Measurements from ENCODE around the gene SRRM1. TPM values are rescaled to one million over a fixed set of nuclear protein-coding genes. Genes with fewer than 3 reads are reported as not detected.

The SRRM1 gene, protein sequence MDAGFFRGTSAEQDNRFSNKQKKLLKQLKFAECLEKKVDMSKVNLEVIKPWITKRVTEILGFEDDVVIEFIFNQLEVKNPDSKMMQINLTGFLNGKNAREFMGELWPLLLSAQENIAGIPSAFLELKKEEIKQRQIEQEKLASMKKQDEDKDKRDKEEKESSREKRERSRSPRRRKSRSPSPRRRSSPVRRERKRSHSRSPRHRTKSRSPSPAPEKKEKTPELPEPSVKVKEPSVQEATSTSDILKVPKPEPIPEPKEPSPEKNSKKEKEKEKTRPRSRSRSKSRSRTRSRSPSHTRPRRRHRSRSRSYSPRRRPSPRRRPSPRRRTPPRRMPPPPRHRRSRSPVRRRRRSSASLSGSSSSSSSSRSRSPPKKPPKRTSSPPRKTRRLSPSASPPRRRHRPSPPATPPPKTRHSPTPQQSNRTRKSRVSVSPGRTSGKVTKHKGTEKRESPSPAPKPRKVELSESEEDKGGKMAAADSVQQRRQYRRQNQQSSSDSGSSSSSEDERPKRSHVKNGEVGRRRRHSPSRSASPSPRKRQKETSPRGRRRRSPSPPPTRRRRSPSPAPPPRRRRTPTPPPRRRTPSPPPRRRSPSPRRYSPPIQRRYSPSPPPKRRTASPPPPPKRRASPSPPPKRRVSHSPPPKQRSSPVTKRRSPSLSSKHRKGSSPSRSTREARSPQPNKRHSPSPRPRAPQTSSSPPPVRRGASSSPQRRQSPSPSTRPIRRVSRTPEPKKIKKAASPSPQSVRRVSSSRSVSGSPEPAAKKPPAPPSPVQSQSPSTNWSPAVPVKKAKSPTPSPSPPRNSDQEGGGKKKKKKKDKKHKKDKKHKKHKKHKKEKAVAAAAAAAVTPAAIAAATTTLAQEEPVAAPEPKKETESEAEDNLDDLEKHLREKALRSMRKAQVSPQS
- polyA plus RNA-seq (2012; ENCODE audit: insufficient read depth, insufficient read length) = 75.6 TPM

DNA sequence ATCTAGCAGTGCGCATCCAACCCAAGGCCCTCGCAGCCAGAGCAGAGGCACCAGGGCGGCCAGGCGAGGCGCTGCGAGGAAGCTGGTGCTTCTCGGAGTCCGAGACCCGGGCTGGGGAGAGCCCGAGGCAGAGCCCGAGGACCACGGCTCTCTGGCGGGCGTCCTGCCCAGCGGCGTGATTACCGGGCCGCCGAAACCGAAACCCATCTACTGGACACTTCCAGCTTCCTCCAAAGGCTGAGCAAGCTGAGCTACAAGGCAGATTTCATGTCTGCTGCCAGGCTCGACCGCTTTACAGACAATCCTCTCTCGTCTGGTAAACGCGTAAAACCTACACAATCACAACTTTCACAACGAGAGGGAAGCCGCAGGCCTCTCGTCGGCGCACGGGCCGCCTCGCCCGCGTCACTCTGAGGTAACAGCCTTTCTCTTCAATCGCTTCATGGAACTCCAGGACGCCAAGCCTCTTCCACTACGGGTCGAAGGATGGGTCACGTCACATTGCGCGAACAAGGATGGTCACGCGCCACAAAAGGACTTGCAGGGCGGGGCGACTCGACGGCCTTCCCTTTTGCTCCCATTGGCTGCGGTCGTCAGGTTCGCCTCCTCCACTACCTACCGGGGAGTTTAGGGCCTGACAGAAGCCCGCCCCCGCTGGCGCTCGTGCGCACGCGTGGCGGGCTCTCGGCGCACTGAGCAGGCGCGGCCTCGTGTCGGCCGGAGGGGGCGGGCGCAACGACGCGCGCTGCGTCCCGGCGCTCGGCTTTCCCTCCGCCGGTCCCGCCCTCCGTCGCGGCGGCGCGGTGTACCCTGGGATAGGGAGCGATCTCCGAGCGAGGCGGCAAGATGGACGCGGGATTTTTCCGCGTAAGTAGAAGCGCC lies at the start of gene SRRM1:
Gene SRRM1 (plus strand): TSS at position 822 of the 882 bp plus-strand sequence. CDS start 25 bp downstream, at position 847.
- DNase-seq (ENCODE audit: low read depth, low spot score) = peak; percentile 100
- peak within 1 kb of the TSS; percentile 97 for H3K4me3 ChIP-seq (ENCODE audit: low read length)

DNA sequence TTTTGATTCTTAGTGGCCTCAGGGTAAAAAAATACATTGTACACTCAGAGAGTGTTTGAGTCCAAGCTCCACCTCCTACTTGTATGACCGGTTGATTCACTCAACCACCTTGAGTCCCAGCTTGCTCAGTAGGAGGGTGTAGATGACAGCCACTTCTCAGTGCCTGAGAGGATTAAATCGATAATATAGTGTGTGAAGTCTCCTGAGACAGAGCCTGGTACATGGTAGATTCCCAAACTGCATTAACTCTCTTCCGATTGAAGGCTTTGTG lies 48.8 kb upstream of the SRRM1 start:
- H3K4me3 ChIP-seq (ENCODE audit: low read length) = no peak overlapping the region
- DNase-seq (ENCODE audit: low read depth, low spot score) = no peak

GRCh38 chr1:24596401-24596880 lies 46.7 kb upstream of the SRRM1 start:
- H3K4me3 ChIP-seq (ENCODE audit: low read length) = no peak overlapping the region
- DNase-seq (ENCODE audit: low read depth, low spot score) = no peak

GRCh38 chr1:24599265-24599664 lies 43.8 kb upstream of the SRRM1 start:
- no peak for DNase-seq (ENCODE audit: low read depth, low spot score)
- H3K4me3 ChIP-seq (ENCODE audit: low read length) = no peak overlapping the region

DNA sequence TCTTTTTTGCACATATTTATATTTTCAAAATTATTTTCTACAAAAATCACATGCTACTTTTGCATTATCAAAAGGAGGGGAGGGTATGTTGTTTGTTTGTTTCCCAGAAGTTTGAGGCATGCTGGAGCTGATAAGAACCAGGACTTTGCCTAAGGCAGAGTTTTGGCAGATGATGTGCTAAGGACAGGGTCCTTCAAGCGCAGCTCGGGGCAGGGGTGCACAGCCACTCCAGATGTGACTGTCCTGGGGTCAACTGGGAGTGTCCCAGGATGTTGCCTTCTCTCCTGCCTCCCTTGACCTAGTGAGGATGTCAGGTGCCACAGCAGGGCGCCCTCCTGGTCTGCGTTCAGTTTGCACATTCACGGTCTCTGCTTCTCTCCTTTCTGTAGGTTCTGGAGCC lies 42.6 kb upstream of the SRRM1 start:
- H3K4me3 ChIP-seq (ENCODE audit: low read length) = no peak overlapping the region
- DNase-seq (ENCODE audit: low read depth, low spot score) = no peak

- no peak for DNase-seq (ENCODE audit: low read depth, low spot score)
- no peak overlapping the region for H3K4me3 ChIP-seq (ENCODE audit: low read length)
Measured at GRCh38 chr1:24605534-24606295, 37.4 kb upstream of the SRRM1 start.

- DNase-seq (ENCODE audit: low read depth, low spot score) = no peak
- H3K4me3 ChIP-seq (ENCODE audit: low read length) = no peak overlapping the region
Measured at GRCh38 chr1:24606296-24606605, 36.9 kb upstream of the SRRM1 start.

- no peak for DNase-seq (ENCODE audit: low read depth, low spot score)
- H3K4me3 ChIP-seq (ENCODE audit: low read length) = no peak overlapping the region
Measured at GRCh38 chr1:24606621-24607020, 36.5 kb upstream of the SRRM1 start.

DNA sequence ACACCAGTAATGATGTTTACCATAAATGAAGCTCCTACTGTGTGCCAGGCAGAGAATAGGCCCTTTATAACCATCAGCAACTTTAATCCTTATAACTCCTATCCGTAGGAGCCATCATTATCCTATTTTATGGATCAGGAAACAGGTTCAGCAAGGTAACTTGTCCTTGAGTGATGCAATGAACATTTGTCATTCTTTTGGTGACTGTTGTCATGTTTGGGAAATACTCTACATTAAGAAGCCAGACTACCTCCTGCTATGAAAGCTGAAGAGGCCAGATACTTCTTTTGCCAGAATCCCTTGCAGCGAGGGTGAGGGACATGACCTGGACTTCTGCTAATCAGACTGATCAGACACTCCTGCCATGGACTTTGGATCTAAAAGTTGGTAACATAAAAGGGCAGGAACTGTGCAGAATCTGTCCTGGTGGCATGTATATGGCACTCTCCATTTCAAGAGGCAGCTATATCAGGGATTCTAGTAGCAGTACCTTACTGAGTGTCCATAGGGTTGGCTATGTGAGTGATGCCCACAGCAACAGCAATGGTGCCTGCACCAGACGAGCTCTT lies 33.1 kb upstream of the SRRM1 start:
- no peak for DNase-seq (ENCODE audit: low read depth, low spot score)
- H3K4me3 ChIP-seq (ENCODE audit: low read length) = no peak overlapping the region

DNA sequence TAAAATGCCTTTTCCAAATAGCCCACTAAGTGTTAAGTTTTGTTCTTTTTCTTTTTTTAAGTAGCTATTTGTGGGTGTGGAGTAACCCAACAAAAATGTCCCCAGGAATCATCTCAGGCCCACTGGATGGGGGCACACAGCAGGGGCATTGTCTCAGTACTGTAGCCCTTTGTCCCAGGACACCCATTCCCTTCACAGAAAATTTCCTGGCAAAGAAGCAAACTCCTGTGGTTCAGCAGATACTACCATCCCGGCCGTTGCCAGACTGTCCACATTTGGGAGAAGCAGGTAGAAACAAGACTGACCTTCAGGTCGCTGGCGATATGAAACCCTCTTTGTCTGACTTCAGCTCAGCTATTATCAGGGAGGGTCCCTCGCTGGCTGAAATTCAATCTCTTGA lies 23.7 kb upstream of the SRRM1 start:
- no peak overlapping the region for H3K4me3 ChIP-seq (ENCODE audit: low read length)
- no peak for DNase-seq (ENCODE audit: low read depth, low spot score)

DNA sequence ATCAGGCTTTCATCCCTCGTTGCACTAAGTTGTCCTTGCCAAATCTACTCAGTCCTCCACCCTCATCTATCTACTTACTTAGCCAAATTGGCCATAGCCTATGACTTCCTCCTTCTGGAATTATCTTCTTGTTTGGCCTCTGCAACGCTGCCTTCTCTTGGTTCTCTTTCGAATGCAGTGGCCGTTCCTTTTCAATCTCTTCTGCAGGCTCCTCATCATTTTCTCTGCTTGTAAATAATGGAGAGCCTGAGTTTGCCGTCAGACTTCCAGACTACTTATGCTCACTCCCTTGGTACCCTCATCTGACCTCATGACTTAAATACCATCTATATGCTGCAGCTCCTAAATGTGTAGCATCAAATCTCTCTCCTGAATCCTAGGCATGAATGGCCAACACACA lies 22.4 kb upstream of the SRRM1 start:
- no peak for DNase-seq (ENCODE audit: low read depth, low spot score)
- H3K4me3 ChIP-seq (ENCODE audit: low read length) = no peak overlapping the region

GRCh38 chr1:24621121-24621520 lies 22.0 kb upstream of the SRRM1 start:
- H3K4me3 ChIP-seq (ENCODE audit: low read length) = no peak overlapping the region
- DNase-seq (ENCODE audit: low read depth, low spot score) = no peak

GRCh38 chr1:24622218-24622617 lies 20.9 kb upstream of the SRRM1 start:
- no peak overlapping the region for H3K4me3 ChIP-seq (ENCODE audit: low read length)
- no peak for DNase-seq (ENCODE audit: low read depth, low spot score)

DNA sequence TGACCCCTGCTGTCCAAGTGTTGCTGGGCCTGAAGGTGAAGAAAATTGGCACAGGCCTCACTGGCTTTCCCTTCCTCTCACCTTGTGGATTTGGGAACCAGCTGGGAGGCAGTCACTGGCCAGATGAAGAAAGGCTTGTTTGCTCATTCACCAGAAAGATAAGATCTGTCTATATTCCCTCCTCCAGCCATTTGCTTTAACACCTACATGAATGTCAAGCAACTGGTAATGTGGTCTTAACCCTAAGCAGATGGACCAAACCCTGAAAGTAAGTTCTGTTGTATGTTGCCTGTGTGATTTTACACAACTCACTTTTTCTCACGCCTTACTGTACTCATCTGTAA lies 10.3 kb upstream of the SRRM1 start:
- no peak overlapping the region for H3K4me3 ChIP-seq (ENCODE audit: low read length)
- no peak for DNase-seq (ENCODE audit: low read depth, low spot score)

- peak; percentile 68 for DNase-seq (ENCODE audit: low read depth, low spot score)
- no peak overlapping the region for H3K4me3 ChIP-seq (ENCODE audit: low read length)
Measured at GRCh38 chr1:24635195-24635843, 7.8 kb upstream of the SRRM1 start.

- no peak for DNase-seq (ENCODE audit: low read depth, low spot score)
- no peak overlapping the region for H3K4me3 ChIP-seq (ENCODE audit: low read length)
Measured at GRCh38 chr1:24636661-24637357, 6.3 kb upstream of the SRRM1 start.

DNA sequence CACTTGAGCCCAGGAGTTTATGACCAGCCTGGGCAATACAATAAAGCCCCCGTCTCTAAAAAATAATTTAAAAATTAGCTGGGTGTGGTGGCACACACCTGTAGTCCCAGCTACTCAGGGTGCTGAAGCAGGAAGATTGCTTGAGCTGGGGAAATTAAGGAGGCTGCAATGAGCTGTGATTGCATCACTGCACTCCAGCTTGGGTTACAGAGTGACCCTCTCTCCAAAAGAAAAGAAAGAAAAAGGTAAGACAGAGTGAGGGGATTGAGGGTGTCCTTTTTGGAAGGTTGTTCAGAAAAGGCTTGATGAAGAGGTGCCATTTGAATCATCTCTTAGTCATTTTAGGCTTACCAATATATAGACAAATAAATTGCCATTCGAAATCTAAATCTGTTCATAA lies 4.0 kb upstream of the SRRM1 start:
- no peak overlapping the region for H3K4me3 ChIP-seq (ENCODE audit: low read length)
- no peak for DNase-seq (ENCODE audit: low read depth, low spot score)

GRCh38 chr1:24639881-24640280 lies 3.2 kb upstream of the SRRM1 start:
- H3K4me3 ChIP-seq (ENCODE audit: low read length) = no peak overlapping the region
- no peak for DNase-seq (ENCODE audit: low read depth, low spot score)
